CD4-positive, alpha-beta T cell (primary cell): ENCODE data around the gene YEATS2. TPM values are rescaled to one million over a fixed set of nuclear protein-coding genes. Genes with fewer than 3 reads are reported as not detected.
"Not testable (repeated sequence)": the region's sequence is repeated elsewhere in the genome, so short reads cannot be mapped to it uniquely, and the experiment has no call there.

Experiments used
- ATAC-seq: fragments of 200-7000 bp; cut with Tn5 transposase; one replicate; pipeline ENCODE4 v1.10.0; 2022; ENCODE audit warnings: mild to moderate bottlenecking; ENCODE audit not compliant: poor library complexity
- CTCF ChIA-PET: fragments of 350-600 bp; sonication (Branson Sonifier 250); formaldehyde crosslinking; loops from one replicate; lab custom pipeline; 2021; ENCODE audit warnings: antibody characterized with exemption, inconsistent platforms; lab: Charles Lee
- POLR2A ChIA-PET: fragments of 350-600 bp; sonication (Branson Sonifier 250); formaldehyde crosslinking; loops from one replicate; lab custom pipeline; 2021; ENCODE audit warnings: antibody characterized with exemption, inconsistent platforms; lab: Charles Lee
- DNase-seq, 14 experiments: peaks; one replicate each; pipeline ENCODE4 v3.0.0-alpha.2; 2013 to 2020; ENCODE audit warnings: mixed read lengths in 2 of 14
- H3K27ac ChIP-seq, 2 donors: one replicate each; pipeline versions ENCODE4 v1.5.1 to v1.7.0; 2013; ENCODE audit warnings: low read length in 2 of 2, low read depth in 1 of 2, mild to moderate bottlenecking in 1 of 2
- H3K27me3 ChIP-seq, 2 experiments: 1 replicate in 1 of 2; 2 replicates in 1 of 2; pipeline versions ENCODE4 v1.6.1 to v1.7.0; 2013; ENCODE audit warnings: low read length in 2 of 2, control low read depth in 1 of 2, mild to moderate bottlenecking in 1 of 2, moderate library complexity in 1 of 2; ENCODE audit not compliant: insufficient read depth in 2 of 2, control insufficient read depth in 1 of 2
- H3K36me3 ChIP-seq: one replicate; pipeline ENCODE4 v1.6.1; 2013; ENCODE audit warnings: low read length, control low read depth; ENCODE audit not compliant: insufficient read depth
- H3K4me1 ChIP-seq: one replicate; pipeline ENCODE4 v1.6.1; 2013; ENCODE audit warnings: low read length, control low read depth; ENCODE audit not compliant: insufficient read depth
- H3K4me3 ChIP-seq: one replicate; pipeline ENCODE4 v1.5.1; 2013; ENCODE audit warnings: mild to moderate bottlenecking, low read length, moderate library complexity
- H3K9me3 ChIP-seq, 2 experiments: 1 replicate in 1 of 2; 2 replicates in 1 of 2; pipeline versions ENCODE4 v1.6.1 to v1.7.0; 2013; ENCODE audit warnings: low read length in 2 of 2, mild to moderate bottlenecking in 2 of 2, control low read depth in 1 of 2, moderate library complexity in 1 of 2; ENCODE audit not compliant: control insufficient read depth in 1 of 2, insufficient read depth in 1 of 2
- H3K27ac Mint-ChIP-seq: one replicate; pipeline ENCODE4 v1.8.0; 2020; ENCODE audit warnings: mixed read lengths
- H3K27me3 Mint-ChIP-seq: one replicate; pipeline ENCODE4 v1.8.0; 2021; ENCODE audit warnings: mixed read lengths
- H3K36me3 Mint-ChIP-seq: one replicate; pipeline ENCODE4 v1.8.0; 2021; ENCODE audit warnings: low read depth, mixed read lengths
- H3K4me1 Mint-ChIP-seq: one replicate; pipeline ENCODE4 v1.8.0; 2021; ENCODE audit warnings: low read depth, mixed read lengths
- H3K4me3 Mint-ChIP-seq: one replicate; pipeline ENCODE4 v1.8.0; 2020; ENCODE audit warnings: mild to moderate bottlenecking, mixed read lengths
- H3K9me3 Mint-ChIP-seq: one replicate; pipeline ENCODE4 v1.8.0; 2020; ENCODE audit warnings: mixed read lengths
- CTCF ChIP-seq: fragments of 200-600 bp; IDR thresholded peaks from one replicate; pipeline ENCODE4 v1.8.0; 2022; ENCODE audit warnings: antibody characterized with exemption, mild to moderate bottlenecking
- intact Hi-C, 2 experiments: fragments of 100-400 bp; cut with DNase I in 1 of 2; cut with micrococcal nuclease in 1 of 2; formaldehyde crosslinking; loops; one replicate each; pipeline versions ENCODE4 v1.15.1 to v1.9.0; 2023 to 2025; cut with DNase I, micrococcal nuclease
- total RNA-seq, 174 experiments: library from RNA in 2 of 174; stranded (reverse) in 2 of 174; gene quantifications; one replicate each; pipeline ENCODE4 v1.2.3 and lab custom pipeline; 2021 to 2026

The YEATS2 gene
- total RNA-seq, 2 experiments from 2014 or later: 14.6 to 15.9 TPM

- no peaks in the 10 kb centered on the region for H3K27me3 Mint-ChIP-seq
- H3K27ac Mint-ChIP-seq: no peak overlapping the region
- Histone ChIP-seq H3K27me3 (no peaks in the 10 kb centered on the region), H3K4me1 (no peaks in the 10 kb centered on the region), H3K9me3 (no peaks in the 10 kb centered on the region), H3K27ac (no peak overlapping the region), H3K36me3 (peaks cover 19% of the 10 kb centered on the region), H3K4me3 (no peak overlapping the region)
- H3K9me3 Mint-ChIP-seq: no peaks in the 10 kb centered on the region
- intact Hi-C loops: no loop called here
- ChIA-PET CTCF (interaction anchor here (0.6 kb wide), 1 partner anchor 215 kb away, joined by 4 read pairs; no protein-coding TSS in a partner anchor), POLR2A (no interaction called here)
- no peak for DNase-seq
- no peak for TF ChIP-seq CTCF
- H3K36me3 Mint-ChIP-seq: peaks cover 48% of the 10 kb centered on the region
- no peak for ATAC-seq
- no peaks in the 10 kb centered on the region for H3K4me1 Mint-ChIP-seq
- no peak overlapping the region for H3K4me3 Mint-ChIP-seq
Observed at GRCh38 chr3:183680061-183680460, 17.5 kb upstream of the YEATS2 start.

- H3K4me3 ChIP-seq: no peak overlapping the region
- intact Hi-C loops: no loop called here
- CTCF ChIA-PET: no interaction called here
- Mint-ChIP-seq H3K27me3 (no peaks in the 10 kb centered on the region), H3K4me3 (no peak overlapping the region), H3K27ac (no peak overlapping the region), H3K4me1 (no peaks in the 10 kb centered on the region), H3K9me3 (no peaks in the 10 kb centered on the region), H3K36me3 (no peaks in the 10 kb centered on the region)
- H3K9me3 ChIP-seq: no peaks in the 10 kb centered on the region
- TF ChIP-seq CTCF: no peak
- H3K27me3 ChIP-seq: no peaks in the 10 kb centered on the region
- H3K4me1 ChIP-seq: no peaks in the 10 kb centered on the region
- ATAC-seq: no peak
- POLR2A ChIA-PET: interaction anchor here (1.5 kb wide), 1 partner anchor 10 kb away, joined by 6 read pairs; the partner anchor contains the start of gene YEATS2
- H3K27ac ChIP-seq: no peak overlapping the region
- DNase-seq: no peak
- H3K36me3 ChIP-seq: no peaks in the 10 kb centered on the region
Observed at GRCh38 chr3:183687705-183688104, 9.9 kb upstream of the YEATS2 start.

GRCh38 chr3:183688874-183689273, 8.7 kb upstream of the YEATS2 start:
- no peaks in the 10 kb centered on the region for H3K27me3 Mint-ChIP-seq

GRCh38 chr3:183689621-183690020, 8.0 kb upstream of the YEATS2 start:
- intact Hi-C loops, H3K4me3 Mint-ChIP-seq, H3K27ac Mint-ChIP-seq, H3K27ac ChIP-seq, POLR2A ChIA-PET, CTCF ChIA-PET, H3K4me3 ChIP-seq, DNase-seq, ATAC-seq, H3K9me3 Mint-ChIP-seq, H3K27me3 ChIP-seq, H3K4me1 ChIP-seq, H3K36me3 ChIP-seq, H3K36me3 Mint-ChIP-seq, H3K27me3 Mint-ChIP-seq, H3K9me3 ChIP-seq, H3K4me1 Mint-ChIP-seq: not testable (repeated sequence)

More at GRCh38 chr3:183688874-183689273, 8.7 kb upstream of the YEATS2 start:
- H3K9me3 ChIP-seq: no peaks in the 10 kb centered on the region
- ChIA-PET POLR2A (no interaction called here), CTCF (no interaction called here)
- no peak for TF ChIP-seq CTCF
- no peak overlapping the region for H3K4me3 ChIP-seq
- no peaks in the 10 kb centered on the region for H3K4me1 ChIP-seq
- no peak overlapping the region for H3K27ac ChIP-seq
- Mint-ChIP-seq H3K27ac (no peak overlapping the region), H3K36me3 (no peaks in the 10 kb centered on the region), H3K4me1 (no peaks in the 10 kb centered on the region), H3K4me3 (no peak overlapping the region), H3K9me3 (no peaks in the 10 kb centered on the region)
- no peaks in the 10 kb centered on the region for H3K36me3 ChIP-seq
- H3K27me3 ChIP-seq: no peaks in the 10 kb centered on the region
- DNase-seq (no peak), ATAC-seq (no peak)
- intact Hi-C loops: no loop called here
